Measurements from ENCODE around the gene PXK. TPM values are rescaled to one million over a fixed set of nuclear protein-coding genes. Genes with fewer than 3 reads are reported as not detected.
A peak's percentile ranks its signal among the peaks of the same experiment; 100 is the strongest.

PXK gene
- total RNA-seq, 2 donors from 2014 or later: 16.0 to 22.0 TPM

DNA sequence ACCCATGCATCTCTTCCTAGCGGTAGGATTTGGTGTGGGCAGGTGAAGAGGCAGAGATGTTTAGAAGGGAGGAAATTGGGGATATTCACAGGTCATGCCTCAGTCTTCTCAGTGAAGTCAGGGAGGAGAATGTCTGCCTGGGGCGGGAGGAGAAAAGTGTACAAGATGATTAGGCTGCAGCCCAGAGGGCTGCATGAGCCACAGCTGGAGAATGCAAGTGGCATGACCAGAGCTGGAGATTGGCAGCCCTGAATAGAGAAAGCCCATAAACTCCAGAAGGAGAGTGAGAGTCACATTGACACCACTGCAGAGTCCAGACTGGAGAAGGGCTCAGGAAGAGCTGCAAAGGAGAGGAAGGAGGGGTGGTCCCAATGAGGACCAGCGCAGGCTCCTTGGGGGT lies 78.3 kb downstream of the PXK start:
- Mint-ChIP-seq H3K36me3 (ENCODE audit: low read depth) (peaks cover 27% of the 10 kb centered on the region), H3K4me1 (peaks cover 43% of the 10 kb centered on the region), H3K4me3 (no peak overlapping the region), H3K27me3 (ENCODE audit: insufficient read depth) (no peaks in the 10 kb centered on the region), H3K27ac (no peak overlapping the region), H3K9me3 (no peaks in the 10 kb centered on the region)
- TF ChIP-seq, protein P1, sequence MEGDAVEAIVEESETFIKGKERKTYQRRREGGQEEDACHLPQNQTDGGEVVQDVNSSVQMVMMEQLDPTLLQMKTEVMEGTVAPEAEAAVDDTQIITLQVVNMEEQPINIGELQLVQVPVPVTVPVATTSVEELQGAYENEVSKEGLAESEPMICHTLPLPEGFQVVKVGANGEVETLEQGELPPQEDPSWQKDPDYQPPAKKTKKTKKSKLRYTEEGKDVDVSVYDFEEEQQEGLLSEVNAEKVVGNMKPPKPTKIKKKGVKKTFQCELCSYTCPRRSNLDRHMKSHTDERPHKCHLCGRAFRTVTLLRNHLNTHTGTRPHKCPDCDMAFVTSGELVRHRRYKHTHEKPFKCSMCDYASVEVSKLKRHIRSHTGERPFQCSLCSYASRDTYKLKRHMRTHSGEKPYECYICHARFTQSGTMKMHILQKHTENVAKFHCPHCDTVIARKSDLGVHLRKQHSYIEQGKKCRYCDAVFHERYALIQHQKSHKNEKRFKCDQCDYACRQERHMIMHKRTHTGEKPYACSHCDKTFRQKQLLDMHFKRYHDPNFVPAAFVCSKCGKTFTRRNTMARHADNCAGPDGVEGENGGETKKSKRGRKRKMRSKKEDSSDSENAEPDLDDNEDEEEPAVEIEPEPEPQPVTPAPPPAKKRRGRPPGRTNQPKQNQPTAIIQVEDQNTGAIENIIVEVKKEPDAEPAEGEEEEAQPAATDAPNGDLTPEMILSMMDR (conservative IDR thresholded peaks at IDR 0.05): no peak
- Histone ChIP-seq H3K27ac (ENCODE audit: low read depth, low read length) (no peak overlapping the region), H3K36me3 (ENCODE audit: control insufficient read depth, insufficient read depth, low read length) (peaks cover 5% of the 10 kb centered on the region), H3K27me3 (ENCODE audit: control insufficient read depth, insufficient read depth, low read length, poor library complexity, severe bottlenecking) (no peaks in the 10 kb centered on the region), H3K4me1 (ENCODE audit: control insufficient read depth, insufficient read depth, low read length) (peaks cover 16% of the 10 kb centered on the region), H3K9ac (ENCODE audit: extremely low read depth, low read length, poor library complexity, severe bottlenecking) (no peak overlapping the region), H3K4me3 (ENCODE audit: low read length) (no peak overlapping the region), H3K9me3 (ENCODE audit: control insufficient read depth, low read length) (no peaks in the 10 kb centered on the region)
- 93 to 94% methylated on average over 2 to 3 of the region's 3 CpGs for WGBS, 2 experiments (ENCODE audit: insufficient coverage in 1 of 2, insufficient read length in 1 of 2)
- no peak for DNase-seq

DNA sequence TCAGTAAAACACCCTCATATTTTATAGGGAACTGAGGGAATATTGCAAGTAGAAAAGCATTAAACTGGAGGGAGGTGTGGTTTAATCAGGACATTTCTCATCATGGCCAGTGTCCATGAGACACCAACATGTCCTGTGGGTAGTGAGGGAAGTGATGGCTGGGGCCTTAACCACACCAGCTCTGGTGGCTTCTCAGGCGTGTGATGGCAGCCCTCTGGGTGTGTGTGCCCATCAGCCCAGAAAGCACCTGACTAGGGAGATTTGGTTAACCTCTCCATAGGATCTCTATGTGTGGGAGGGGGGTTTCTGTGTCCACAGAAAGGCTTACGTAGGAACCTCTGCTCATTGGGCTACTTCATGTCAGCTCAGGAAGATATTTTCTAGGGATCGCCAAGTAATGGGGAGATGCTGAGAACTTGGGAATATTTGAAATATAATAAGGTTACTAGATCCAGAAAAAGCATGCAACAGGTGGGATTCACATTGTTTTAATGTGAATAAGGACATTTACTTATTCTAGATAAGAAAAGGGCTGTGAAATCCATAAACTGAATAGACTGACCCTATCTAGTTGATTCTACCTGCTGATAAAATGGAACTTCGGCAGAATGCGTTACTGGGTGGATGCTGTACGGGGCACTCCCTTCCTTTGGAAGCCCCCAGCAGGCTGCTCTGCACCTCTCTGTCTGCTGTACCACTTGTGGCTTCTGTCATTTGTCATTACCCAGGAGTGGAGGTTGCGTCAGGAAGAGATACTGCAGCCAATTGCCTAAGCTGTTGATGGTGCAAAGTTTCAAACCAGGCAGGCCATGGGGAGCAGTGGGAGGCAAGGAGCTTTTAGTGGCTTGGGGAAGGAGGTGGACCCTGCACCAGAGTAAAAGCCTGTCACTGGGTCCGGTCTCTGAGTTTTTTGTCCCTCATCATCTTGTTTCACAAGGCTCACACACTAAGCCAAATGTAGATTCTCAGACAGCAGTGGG lies 79.4 kb downstream of the PXK start:
- Mint-ChIP-seq H3K36me3 (ENCODE audit: low read depth) (peaks cover 22% of the 10 kb centered on the region), H3K9me3 (no peaks in the 10 kb centered on the region), H3K4me1 (peaks cover 46% of the 10 kb centered on the region), H3K27ac (no peak overlapping the region), H3K4me3 (no peak overlapping the region), H3K27me3 (ENCODE audit: insufficient read depth) (no peaks in the 10 kb centered on the region)
- H3K9me3 ChIP-seq (ENCODE audit: control insufficient read depth, low read length): no peaks in the 10 kb centered on the region
- TF ChIP-seq, protein P1 (conservative IDR thresholded peaks at IDR 0.05): no peak
- H3K4me1 ChIP-seq (ENCODE audit: control insufficient read depth, insufficient read depth, low read length): peaks cover 16% of the 10 kb centered on the region
- H3K27ac ChIP-seq (ENCODE audit: low read depth, low read length): no peak overlapping the region
- peaks cover 5% of the 10 kb centered on the region for H3K36me3 ChIP-seq (ENCODE audit: control insufficient read depth, insufficient read depth, low read length)
- no peak overlapping the region for H3K9ac ChIP-seq (ENCODE audit: extremely low read depth, low read length, poor library complexity, severe bottlenecking)
- no peak overlapping the region for H3K4me3 ChIP-seq (ENCODE audit: low read length)
- DNase-seq: no peak
- WGBS, 2 experiments (ENCODE audit: insufficient coverage in 1 of 2, insufficient read length in 1 of 2): 93 to 94% methylated on average over 6 to 8 of the region's 8 CpGs
- no peaks in the 10 kb centered on the region for H3K27me3 ChIP-seq (ENCODE audit: control insufficient read depth, insufficient read depth, low read length, poor library complexity, severe bottlenecking)

DNA sequence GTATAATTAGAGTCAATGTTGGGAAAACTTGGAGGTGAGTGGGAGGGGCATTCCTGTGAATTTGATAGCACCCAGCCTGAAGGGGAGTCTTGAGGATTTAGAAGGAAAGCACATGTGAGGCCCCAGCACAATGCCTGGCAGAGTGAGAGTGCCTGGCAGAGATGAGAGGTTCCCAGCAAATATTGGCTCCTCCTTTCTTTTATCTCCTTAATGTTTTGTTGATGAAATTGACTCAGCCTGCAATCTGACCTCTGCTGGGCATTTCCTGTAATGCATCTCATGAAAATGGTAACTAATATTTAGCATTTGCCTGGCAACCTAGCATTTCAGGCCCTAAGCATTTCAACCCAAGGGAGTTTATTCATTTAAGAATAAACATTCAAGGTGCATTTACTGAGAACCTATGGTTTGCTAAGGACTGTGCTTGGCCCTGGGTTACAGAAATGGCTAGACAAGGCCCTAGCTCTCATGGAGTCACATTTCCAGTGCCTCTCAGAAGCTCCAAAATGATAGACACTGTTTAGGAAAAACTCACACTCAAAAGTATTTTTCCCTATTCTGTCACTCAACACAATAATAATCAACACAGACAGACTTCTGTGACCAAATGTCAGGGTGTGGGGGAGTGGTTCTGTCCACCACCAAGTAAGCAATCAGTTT lies 82.0 kb downstream of the PXK start:
- no peaks in the 10 kb centered on the region for H3K9me3 ChIP-seq (ENCODE audit: control insufficient read depth, low read length)
- no peaks in the 10 kb centered on the region for H3K36me3 ChIP-seq (ENCODE audit: control insufficient read depth, insufficient read depth, low read length)
- H3K27me3 Mint-ChIP-seq (ENCODE audit: insufficient read depth): peaks cover 6% of the 10 kb centered on the region
- H3K4me3 ChIP-seq (ENCODE audit: low read length): peak overlapping the region; percentile 15
- no peak overlapping the region for H3K4me3 Mint-ChIP-seq
- peaks cover 10% of the 10 kb centered on the region for H3K36me3 Mint-ChIP-seq (ENCODE audit: low read depth)
- H3K4me1 ChIP-seq (ENCODE audit: control insufficient read depth, insufficient read depth, low read length): peaks cover 23% of the 10 kb centered on the region
- no peaks in the 10 kb centered on the region for H3K27me3 ChIP-seq (ENCODE audit: control insufficient read depth, insufficient read depth, low read length, poor library complexity, severe bottlenecking)
- peak; percentile 75 for DNase-seq
- peaks cover 51% of the 10 kb centered on the region for H3K4me1 Mint-ChIP-seq
- TF ChIP-seq, protein P1 (conservative IDR thresholded peaks at IDR 0.05): peak; percentile 85
- no peak overlapping the region for H3K27ac ChIP-seq (ENCODE audit: low read depth, low read length)
- peak overlapping the region; percentile 94 for H3K27ac Mint-ChIP-seq
- H3K9me3 Mint-ChIP-seq: no peaks in the 10 kb centered on the region
- H3K9ac ChIP-seq (ENCODE audit: extremely low read depth, low read length, poor library complexity, severe bottlenecking): no peak overlapping the region

Data from endodermal cell (in vitro differentiated cells).